CMK (cell line): Measurements from ENCODE around the gene PSMD13.
"Not testable (repeated sequence)": the region's sequence is repeated elsewhere in the genome, so short reads cannot be mapped to it uniquely, and the experiment has no call there.

Experiments
- DNase-seq: peaks from one replicate; pipeline ENCODE4 v3.0.0-alpha.2; 2010; ENCODE audit warnings: low read depth

Gene PSMD13

DNA sequence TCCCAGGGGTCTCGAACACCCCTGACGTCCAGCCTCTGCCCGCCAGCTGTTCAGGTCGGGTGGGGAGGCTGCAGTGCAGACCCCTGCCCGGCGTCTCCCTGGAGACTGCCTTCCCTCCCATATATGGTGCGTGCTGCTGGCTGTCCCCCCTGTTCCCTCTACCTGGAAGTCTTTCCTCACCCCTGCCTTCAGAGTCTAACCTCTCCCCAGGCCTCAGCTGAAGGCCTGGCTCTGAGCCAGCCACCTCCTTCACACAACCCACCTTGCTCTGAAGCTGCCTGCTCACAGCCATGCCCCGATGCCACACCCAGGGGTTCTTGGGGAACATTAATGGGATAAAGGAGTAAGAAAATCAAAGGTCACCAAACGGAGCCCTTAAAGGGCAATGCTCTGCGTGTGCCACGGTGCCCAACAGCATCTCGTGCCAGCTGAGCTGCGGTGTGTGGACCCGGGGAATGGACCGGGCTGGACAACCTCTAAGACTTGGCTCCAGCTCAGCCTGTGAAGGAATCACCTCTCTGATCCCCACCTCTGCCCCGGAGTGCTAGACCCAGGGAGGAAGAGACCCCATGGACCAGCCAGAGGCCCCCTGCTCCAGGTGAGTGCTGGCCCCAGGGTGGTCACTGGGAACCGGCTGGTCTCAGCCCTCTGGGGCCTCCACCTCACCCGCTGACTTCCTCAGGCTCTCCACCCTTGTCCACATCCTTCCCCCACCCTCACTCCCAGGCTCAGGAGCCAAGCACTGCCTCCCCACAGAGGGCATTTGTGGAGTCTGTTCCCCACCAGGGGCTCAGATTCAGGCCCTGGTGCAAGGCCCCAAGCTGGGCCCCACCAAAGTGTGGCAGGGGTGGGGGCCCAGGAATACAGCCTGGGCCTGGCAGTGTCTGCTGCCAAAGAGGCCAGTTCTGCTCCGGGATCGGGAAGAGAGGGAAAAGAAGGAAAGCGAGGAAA lies 41.5 kb downstream of the PSMD13 start, which contains the start of gene NLRP6:
Gene NLRP6 (plus strand): TSS at position 407 of the 951 bp plus-strand sequence. CDS start 163 bp downstream, at position 570.
- no peak for DNase-seq

DNA sequence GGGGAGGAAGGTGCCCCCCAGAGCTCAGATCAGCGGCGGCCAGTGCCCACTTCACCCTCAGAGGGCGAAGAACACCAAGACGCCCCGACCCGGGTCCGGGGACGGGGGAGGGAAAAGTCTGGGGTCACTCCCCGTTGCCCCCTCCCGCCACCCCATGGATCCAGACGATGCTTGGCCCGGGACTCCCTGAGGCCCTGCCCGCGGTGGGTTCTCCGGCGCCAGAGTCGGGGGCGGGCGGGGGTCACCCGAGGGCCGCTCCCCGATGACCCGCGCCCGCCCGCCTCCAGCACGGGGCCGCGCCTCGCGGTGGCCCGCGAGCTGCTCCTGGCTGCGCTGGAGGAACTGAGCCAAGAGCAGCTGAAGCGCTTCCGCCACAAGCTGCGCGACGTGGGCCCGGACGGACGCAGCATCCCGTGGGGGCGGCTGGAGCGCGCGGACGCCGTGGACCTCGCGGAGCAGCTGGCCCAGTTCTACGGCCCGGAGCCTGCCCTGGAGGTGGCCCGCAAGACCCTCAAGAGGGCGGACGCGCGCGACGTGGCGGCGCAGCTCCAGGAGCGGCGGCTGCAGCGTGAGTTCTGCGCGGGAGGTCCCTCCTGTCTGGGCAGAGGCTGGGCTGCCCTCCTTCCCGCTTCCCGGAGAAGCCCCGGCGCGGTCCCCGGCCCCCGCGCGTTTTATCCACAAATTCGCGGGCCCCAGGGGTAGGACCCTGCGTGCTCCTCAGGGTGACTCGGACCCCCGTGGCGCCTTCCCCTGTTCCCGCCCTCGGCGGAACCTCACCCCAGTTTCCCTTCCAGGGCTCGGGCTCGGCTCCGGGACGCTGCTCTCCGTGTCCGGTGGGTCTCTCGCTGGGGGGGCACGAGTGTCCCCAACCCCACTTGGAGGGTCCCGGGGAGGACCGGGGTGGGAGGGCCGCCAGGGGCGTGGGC lies 42.5 kb downstream of the PSMD13 start:
- no peak for DNase-seq

DNA sequence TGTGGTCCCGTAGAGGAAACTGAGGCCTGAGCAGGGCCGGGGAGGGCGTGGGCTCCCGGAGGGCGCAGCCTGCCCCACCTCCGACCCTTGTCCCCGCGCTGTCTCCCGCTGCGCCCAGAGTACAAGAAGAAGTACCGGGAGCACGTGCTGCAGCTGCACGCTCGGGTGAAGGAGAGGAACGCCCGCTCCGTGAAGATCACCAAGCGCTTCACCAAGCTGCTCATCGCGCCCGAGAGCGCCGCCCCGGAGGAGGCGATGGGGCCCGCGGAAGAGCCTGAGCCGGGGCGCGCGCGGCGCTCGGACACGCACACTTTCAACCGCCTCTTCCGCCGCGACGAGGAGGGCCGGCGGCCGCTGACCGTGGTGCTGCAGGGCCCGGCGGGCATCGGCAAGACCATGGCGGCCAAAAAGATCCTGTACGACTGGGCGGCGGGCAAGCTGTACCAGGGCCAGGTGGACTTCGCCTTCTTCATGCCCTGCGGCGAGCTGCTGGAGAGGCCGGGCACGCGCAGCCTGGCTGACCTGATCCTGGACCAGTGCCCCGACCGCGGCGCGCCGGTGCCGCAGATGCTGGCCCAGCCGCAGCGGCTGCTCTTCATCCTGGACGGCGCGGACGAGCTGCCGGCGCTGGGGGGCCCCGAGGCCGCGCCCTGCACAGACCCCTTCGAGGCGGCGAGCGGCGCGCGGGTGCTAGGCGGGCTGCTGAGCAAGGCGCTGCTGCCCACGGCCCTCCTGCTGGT lies 43.4 kb downstream of the PSMD13 start:
- DNase-seq, result no peak

DNA sequence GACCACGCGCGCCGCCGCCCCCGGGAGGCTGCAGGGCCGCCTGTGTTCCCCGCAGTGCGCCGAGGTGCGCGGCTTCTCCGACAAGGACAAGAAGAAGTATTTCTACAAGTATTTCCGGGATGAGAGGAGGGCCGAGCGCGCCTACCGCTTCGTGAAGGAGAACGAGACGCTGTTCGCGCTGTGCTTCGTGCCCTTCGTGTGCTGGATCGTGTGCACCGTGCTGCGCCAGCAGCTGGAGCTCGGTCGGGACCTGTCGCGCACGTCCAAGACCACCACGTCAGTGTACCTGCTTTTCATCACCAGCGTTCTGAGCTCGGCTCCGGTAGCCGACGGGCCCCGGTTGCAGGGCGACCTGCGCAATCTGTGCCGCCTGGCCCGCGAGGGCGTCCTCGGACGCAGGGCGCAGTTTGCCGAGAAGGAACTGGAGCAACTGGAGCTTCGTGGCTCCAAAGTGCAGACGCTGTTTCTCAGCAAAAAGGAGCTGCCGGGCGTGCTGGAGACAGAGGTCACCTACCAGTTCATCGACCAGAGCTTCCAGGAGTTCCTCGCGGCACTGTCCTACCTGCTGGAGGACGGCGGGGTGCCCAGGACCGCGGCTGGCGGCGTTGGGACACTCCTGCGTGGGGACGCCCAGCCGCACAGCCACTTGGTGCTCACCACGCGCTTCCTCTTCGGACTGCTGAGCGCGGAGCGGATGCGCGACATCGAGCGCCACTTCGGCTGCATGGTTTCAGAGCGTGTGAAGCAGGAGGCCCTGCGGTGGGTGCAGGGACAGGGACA lies 44.1 kb downstream of the PSMD13 start:
- DNase-seq, result no peak

DNA sequence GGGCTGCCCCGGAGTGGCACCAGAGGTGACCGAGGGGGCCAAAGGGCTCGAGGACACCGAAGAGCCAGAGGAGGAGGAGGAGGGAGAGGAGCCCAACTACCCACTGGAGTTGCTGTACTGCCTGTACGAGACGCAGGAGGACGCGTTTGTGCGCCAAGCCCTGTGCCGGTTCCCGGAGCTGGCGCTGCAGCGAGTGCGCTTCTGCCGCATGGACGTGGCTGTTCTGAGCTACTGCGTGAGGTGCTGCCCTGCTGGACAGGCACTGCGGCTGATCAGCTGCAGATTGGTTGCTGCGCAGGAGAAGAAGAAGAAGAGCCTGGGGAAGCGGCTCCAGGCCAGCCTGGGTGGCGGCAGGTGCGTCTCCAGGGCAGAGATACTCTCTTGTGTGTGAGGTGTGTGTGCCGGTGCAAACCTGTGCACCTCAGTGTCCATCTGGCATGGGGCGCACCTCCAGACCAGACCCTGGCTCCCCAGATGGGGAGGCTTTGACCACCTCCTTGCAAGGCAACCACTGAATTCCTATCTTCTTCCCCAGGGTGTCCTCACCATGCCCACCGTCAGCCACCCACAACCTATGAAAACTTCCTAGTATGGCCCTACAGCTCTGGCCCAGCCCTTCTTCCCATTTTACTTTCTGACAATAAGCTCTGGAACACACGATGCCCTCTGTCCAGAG lies 44.8 kb downstream of the PSMD13 start:
- DNase-seq, result no peak

DNA sequence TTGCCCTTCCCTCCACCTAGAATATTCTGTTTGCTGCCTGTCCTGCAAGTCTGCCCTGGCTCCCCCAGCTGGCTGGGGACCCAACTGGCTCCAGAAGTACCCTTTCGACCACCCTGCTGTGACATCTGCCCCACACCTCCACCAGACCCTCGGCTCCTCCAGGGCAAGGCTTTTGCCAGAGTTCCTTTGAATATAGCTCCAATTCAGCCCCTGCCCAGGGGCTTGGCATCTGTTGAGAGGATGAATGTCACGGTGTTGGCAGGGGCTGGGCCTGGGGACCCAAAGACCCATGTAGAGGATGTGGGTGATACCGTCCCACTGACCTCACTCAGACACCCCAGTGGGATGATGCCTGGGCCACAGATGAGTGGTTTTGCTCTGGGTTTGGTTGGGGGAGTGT lies 45.4 kb downstream of the PSMD13 start:
- no peak for DNase-seq

DNA sequence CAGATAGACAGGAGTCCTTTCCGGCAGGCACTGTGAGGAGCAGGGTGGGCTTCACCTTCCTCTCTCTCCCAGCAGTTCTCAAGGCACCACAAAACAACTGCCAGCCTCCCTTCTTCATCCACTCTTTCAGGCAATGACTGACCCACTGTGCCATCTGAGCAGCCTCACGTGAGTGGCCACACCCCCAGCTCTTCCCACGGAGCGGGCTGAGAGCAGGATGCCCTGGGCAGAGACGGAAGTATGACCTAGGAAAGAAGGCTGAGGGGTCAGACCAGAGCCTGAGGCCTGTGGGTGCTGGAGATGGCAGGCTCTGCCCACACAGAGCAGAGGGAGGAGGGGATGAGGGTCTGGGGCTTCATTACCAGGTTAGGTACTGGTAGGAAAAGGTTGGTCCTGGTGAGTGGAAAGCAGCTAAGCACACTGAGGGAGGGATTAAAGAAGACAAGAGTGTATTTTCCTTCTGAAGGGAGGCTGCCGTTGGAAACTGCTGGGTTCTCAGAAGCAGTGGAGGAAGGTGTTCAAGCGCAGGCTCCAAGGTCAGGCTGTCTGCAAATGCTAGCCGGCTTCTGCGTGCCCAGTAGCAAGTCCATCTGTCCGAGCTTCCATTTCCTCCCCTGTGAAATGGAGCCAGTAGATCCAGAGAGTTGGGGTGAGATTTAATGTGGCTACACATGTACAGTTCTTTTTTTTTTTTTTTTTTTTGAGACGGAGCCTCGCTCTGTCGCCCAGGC lies 46.0 kb downstream of the PSMD13 start:
- no peak for DNase-seq

DNA sequence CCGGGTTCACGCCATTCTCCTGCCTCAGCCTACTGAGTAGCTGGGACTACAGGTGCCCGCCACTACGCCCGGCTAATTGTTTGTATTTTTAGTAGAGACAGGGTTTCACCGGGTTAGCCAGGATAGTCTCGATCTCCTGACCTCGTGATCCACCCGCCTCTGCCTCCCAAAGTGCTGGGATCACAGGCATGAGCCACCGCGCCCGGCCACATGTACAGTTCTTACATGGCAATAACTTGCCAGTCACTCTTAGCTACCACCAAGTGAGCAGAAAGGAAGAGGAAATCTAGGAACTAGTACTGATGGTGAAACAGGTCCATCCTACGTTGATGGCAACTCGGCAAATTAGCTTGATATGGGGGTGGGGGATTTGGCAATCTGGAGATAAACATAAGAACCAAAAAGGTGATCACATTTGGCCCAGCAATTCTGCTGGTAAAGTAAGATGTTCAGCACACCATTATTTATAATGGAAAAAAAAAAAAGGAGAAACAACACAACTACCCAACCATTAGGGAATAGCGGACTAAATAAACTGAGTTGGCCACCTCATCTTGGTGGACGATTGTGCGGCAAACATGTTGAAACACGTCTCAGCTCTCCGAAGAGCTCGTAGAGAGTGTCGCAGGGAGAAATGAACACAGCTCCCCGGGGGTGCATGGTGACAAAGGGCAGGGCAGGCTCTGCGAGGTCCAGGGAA lies 46.8 kb downstream of the PSMD13 start:
- DNase-seq, result no peak

DNA sequence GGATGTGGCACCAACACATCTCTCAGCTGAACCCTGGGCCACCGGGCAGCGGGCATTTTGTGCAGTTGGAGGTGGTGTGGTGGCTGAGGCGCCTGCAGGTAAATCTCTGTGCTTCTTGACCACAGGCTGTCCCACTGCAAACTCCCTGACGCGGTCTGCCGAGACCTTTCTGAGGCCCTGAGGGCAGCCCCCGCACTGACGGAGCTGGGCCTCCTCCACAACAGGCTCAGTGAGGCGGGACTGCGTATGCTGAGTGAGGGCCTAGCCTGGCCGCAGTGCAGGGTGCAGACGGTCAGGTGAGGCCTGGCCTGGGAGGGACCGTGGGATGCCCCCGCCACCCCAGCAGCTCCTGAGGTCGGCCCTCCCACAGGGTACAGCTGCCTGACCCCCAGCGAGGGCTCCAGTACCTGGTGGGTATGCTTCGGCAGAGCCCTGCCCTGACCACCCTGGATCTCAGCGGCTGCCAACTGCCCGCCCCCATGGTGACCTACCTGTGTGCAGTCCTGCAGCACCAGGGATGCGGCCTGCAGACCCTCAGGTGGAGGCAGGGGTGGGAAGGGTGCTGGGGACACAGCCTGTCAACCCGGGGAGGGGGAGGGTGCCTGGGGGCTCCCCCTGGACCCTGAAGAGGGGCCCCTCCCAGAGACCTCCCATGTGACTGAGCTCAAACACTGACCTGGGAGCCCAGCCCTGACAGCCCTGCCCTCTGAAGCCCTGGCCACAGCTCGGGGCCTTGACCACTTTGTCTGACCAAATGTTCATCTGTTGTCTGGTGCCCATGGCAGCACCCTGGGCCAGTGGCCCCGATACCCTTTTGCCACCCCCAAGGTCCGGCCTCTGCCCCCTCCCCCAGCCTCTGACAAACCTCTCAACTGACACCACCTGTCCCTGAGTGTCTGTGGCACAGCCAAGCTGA lies 47.6 kb downstream of the PSMD13 start:
- no peak for DNase-seq

DNA sequence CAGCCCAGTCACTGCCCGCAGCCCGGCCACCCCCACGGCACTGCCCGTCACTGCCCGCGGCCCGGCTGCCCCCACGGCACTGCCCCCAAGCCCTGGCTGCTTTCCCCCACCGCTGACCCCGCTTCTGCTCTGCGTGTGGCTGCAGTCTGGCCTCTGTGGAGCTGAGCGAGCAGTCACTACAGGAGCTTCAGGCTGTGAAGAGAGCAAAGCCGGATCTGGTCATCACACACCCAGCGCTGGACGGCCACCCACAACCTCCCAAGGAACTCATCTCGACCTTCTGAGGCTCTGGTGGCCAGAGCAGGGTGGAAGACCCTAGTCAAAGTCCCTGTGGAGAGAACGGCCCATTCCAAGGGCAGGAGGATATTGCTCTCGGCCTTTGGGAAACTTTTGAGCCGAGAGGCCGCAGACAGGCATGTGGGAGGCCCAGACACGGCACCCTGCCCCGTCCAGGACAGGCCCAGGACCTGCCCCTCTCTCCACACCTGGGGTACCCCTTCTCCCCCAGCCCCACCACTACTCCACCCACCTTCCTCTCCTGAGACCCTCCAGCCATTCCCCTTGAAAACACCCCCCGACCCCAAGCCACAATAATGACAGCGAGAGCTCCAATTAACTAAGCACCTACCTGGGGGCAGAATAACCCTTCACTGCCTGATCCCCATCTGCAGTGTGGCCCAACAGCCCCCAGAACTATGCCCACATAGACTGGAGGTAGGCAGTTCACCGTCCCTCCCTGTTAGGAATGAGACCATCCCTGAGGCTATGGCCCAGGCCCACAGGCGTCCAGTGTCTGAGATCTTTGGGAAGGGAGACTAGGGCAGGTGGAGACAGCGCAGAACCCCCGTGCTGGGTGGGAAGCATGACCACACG lies 48.5 kb downstream of the PSMD13 start:
- DNase-seq, result no peak

DNA sequence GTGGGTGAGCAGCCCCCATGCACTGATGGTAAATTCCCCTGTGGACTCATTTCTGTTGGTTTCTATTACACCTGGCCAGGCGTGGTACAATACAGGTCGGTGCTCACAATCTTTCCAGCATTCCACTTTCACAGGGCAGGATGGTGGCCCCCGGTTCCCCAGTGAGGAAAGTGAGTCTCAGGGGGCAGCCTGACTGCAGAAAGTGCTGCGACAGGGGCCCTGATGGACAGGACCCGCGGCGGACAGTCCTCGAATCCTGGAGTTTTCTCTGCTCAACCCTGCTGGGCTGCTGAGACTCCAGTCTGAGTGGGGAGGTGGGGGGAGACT lies 49.1 kb downstream of the PSMD13 start:
- no peak for DNase-seq

DNA sequence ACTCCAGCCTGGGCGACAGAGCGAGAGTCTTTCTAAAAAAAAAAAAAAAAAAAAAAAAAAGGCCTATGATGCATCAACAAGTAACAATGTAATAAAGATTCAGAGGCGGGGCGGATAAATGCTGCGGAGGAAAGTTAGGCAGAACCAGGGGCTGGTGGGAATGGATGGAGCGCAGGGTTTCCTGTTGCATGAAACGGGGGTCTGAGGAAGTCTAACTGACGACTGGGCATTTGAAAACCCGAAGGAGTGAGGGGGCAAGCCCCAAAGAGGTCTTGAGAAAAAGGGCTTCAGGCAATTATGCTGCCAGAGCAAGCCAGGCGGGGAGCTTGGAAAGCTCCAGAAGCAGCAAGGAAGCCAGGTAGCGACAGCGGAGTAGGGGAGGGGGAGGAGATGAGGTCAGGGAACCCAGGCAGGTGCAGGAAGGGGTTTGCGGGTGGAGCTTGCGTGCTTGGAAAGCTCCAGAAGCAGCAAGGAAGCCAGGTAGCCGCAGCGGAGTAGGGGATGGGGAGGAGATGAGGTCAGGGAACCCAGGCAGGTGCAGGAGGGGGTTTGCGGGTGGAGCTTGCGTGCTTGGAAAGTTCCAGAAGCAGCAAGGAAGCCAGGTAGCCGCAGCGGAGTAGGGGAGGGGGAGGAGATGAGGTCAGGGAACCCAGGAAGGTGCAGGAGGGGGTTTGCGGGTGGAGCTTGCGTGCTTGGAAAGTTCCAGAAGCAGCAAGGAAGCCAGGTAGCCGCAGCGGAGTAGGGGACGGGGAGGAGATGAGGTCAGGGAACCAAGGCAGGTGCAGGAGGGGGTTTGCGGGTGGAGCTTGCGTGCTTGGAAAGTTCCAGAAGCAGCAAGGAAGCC lies 50.4 kb downstream of the PSMD13 start:
- DNase-seq, result not testable (repeated sequence)

DNA sequence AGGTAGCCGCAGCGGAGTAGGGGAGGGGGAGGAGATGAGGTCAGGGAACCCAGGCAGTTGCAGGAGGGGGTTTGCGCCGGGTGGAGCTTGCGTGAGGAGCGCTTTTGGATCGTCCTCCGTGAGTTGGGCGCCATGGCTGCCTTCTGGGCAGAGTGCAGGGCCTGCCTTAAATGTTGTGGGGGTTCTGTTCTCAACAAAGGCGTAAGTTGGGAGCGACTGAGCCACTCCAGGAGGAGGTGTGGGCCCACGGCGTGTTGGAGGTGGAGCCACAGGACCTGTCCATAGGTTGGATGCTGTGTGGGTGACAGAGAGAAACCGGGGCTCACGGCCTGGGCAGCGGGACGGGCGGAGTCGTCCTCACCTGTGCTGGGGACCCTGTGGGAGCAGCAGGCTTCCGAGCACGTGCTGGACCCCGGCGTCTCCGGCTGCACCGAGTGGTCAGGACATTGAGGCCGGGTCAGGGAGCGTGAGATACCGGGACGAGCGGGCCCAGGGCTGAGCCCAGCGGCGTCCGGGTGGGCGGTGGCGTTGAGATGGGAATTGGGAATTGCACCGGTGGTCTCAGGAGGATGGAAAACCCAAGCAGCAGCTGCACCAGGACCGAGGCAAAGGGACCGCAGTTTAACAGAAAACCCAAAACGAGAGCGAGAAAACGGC lies 51.2 kb downstream of the PSMD13 start:
- no peak for DNase-seq

DNA sequence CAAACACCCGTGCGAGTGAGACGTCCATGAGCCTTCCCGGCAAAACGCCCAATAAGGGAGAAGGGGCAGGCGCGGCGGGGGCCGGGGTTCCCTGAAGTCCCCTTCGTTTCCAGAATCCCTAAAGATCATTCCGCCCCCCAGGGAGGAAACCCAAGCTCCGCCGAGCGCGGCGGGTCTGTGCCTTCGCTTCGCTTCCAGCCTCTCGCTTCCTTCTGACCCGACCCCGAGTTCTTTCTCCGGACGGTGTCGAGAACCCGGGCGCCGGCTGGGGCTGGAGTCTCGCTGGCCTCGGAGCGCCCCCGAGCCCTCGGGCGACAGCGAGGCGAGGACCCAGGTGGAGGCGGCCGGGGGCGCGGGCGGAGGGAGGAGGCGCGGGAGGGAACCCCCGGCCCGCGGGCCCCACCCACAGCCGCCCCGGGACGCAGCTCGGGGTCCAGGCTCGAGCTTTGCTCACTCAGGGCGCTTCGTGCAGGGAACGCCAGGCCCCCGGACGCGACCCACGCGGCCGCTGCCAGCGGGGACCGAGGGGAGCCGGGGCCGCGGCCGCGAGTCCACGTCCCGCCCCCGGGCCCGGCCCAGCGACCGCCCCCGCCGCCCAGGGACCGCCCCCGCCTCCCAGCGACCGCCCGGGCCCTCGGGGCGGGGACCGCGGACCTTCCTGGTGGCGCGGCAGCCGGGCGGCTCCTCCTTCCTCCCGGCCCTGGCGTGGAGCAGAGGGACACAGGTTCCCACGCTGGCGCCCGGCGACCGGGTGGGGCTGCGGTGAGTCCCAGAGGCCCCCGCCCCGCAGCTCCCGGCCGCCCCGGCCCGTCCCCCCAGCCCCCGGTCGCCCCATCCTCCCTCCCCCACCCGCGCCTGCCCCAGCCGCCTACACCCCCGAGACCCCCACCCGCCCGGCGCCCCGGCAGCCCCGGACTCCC lies 52.0 kb downstream of the PSMD13 start, which contains the start of gene PGGHG:
Gene PGGHG (plus strand): TSS at position 649 of the 920 bp plus-strand sequence. CDS start 691 bp downstream, outside the sequence.
- DNase-seq, result no peak

DNA sequence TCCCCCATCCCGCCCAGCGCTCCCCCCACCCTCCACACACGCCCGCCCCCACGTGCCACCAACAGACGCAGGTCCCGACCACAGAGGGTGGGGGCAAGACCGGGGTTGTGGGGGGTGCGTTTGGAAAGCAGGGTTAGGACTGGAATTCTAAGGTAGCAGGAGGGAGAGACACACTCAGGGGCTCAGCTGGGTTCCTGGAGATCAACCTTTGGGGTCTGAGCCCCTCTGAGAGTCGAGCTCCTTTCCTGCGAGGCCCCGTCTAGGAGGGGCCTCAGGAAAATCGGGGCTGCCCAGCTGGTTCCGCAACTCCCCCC lies 52.6 kb downstream of the PSMD13 start:
- no peak for DNase-seq
